Thoracic aorta (tissue), 2 donors: ENCODE results near the gene MBD5. TPM values are rescaled to one million over a fixed set of nuclear protein-coding genes. Genes with fewer than 3 reads are reported as not detected.
"Not testable (repeated sequence)": the region's sequence is repeated elsewhere in the genome, so short reads cannot be mapped to it uniquely, and the experiment has no call there.

Experiments used
- ATAC-seq: fragments of 150-250 bp; one replicate; pipeline ENCODE4 v1.8.0; 2017; ENCODE audit warnings: low read depth; ENCODE audit not compliant: insufficient number of reproducible peaks, low FRiP score
- DNase-seq: peaks from one replicate; pipeline ENCODE4 v3.0.0-alpha.2; 2020; ENCODE audit warnings: low spot score
- H3K27ac ChIP-seq, 2 donors: fragments of 200-600 bp; sonication (generic); 1 replicate in 1 of 2; 2 replicates in 1 of 2; pipeline ENCODE4 v1.5.1; 2016; ENCODE audit warnings: mild to moderate bottlenecking in 2 of 2, moderate library complexity in 2 of 2
- H3K27me3 ChIP-seq: fragments of 200-600 bp; sonication (generic); replicated peaks from 2 replicates; pipeline ENCODE4 v1.6.0; 2016; ENCODE audit warnings: mild to moderate bottlenecking; ENCODE audit not compliant: insufficient read depth
- H3K36me3 ChIP-seq: fragments of 200-600 bp; sonication (generic); one replicate; pipeline ENCODE4 v1.5.1; 2016
- H3K4me1 ChIP-seq, 2 donors: fragments of 200-600 bp; sonication (generic); 1 replicate in 1 of 2; 2 replicates in 1 of 2; pipeline versions ENCODE4 v1.5.1 to v1.6.0; 2016; ENCODE audit warnings: low read depth in 2 of 2, mild to moderate bottlenecking in 1 of 2; ENCODE audit not compliant: control insufficient read depth in 1 of 2
- H3K4me3 ChIP-seq: fragments of 200-600 bp; sonication (generic); 2 replicates; pipeline ENCODE4 v1.5.1; 2016; ENCODE audit warnings: mild to moderate bottlenecking
- H3K9me3 ChIP-seq: fragments of 200-600 bp; sonication (generic); 2 replicates; pipeline ENCODE4 v1.5.1; 2016
- total RNA-seq, 2 donors: library from RNA; depleted of rRNA; stranded (reverse); fragments of >200 nt; gene quantifications; one replicate each; pipeline versions ENCODE4 v1.1.0 to v1.2.3, GENCODE V29; 2016
- TF ChIP-seq, protein P1 (sequence below): fragments of 200-600 bp; sonication (generic); IDR thresholded peaks from one replicate; pipeline ENCODE4 v1.5.1; 2019; ENCODE audit warnings: antibody characterized with exemption

The MBD5 gene
- total RNA-seq, 2 donors from 2014 or later, result 35.1 to 50.3 TPM

GRCh38 chr2:148534416-148535204 lies 513.7 kb downstream of the MBD5 start:
- Histone ChIP-seq H3K9me3 (no peaks in the 10 kb centered on the region), H3K4me3 (no peak overlapping the region), H3K36me3 (no peaks in the 10 kb centered on the region), H3K27me3 (no peaks in the 10 kb centered on the region), H3K27ac (no peak overlapping the region), H3K4me1 (no peaks in the 10 kb centered on the region)
- ATAC-seq (no peak), DNase-seq (no peak)
- TF ChIP-seq, protein P1, sequence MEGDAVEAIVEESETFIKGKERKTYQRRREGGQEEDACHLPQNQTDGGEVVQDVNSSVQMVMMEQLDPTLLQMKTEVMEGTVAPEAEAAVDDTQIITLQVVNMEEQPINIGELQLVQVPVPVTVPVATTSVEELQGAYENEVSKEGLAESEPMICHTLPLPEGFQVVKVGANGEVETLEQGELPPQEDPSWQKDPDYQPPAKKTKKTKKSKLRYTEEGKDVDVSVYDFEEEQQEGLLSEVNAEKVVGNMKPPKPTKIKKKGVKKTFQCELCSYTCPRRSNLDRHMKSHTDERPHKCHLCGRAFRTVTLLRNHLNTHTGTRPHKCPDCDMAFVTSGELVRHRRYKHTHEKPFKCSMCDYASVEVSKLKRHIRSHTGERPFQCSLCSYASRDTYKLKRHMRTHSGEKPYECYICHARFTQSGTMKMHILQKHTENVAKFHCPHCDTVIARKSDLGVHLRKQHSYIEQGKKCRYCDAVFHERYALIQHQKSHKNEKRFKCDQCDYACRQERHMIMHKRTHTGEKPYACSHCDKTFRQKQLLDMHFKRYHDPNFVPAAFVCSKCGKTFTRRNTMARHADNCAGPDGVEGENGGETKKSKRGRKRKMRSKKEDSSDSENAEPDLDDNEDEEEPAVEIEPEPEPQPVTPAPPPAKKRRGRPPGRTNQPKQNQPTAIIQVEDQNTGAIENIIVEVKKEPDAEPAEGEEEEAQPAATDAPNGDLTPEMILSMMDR, result no peak

DNA sequence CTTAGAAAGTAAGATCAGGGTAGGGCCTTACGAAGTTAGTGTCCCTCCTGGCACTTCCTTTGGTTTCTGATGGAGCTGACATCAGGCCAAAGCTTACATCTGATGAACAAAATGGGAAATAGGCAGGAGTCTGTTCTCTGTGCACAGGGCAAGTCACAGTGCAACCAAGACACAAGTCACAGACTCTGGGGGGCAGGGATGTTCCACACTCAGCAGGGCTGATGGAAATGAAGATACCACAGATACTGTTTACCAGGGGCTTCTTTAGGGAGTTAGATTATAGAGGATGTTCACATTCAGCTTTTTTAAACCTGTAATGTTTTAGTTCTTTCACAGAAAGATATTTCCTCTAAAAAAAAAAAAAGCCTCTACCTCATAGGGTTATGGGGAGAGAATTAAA lies 517.5 kb downstream of the MBD5 start:
- ATAC-seq (no peak), DNase-seq (no peak)

DNA sequence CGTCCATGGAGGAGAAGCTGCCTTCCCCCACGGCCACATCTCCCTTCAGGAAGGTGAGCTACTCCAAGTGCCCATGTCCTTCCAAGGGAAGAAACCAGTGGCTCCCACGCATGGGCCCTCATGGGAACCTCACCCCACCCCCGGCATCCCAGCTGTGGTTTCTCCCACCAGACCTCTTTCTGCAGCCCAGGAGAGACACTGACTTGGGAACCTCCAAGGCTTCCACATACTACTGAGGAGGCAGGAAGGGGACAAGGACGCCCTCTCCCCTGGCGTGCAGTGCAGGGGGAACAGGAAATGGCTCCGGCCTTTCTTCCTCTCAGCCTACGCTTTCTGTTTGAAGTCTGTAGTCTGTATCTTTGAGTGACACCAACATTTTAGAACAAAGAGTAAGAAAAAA lies 519.1 kb downstream of the MBD5 start:
- H3K27ac ChIP-seq, result no peak overlapping the region
- no peak overlapping the region for H3K4me3 ChIP-seq
- ATAC-seq, result no peak
- H3K4me1 ChIP-seq, result no peaks in the 10 kb centered on the region
- DNase-seq, result no peak
- no peaks in the 10 kb centered on the region for H3K36me3 ChIP-seq
- H3K9me3 ChIP-seq, result no peaks in the 10 kb centered on the region
- H3K27me3 ChIP-seq, result no peaks in the 10 kb centered on the region
- TF ChIP-seq, protein P1, result no peak

More for the DNA sequence above, 517.5 kb downstream of the MBD5 start:
- Histone ChIP-seq H3K4me3 (no peak overlapping the region), H3K9me3 (no peaks in the 10 kb centered on the region), H3K4me1 (no peaks in the 10 kb centered on the region), H3K27ac (no peak overlapping the region), H3K27me3 (no peaks in the 10 kb centered on the region), H3K36me3 (no peaks in the 10 kb centered on the region)
- TF ChIP-seq, protein P1, result no peak

- no peaks in the 10 kb centered on the region for H3K4me1 ChIP-seq
- no peaks in the 10 kb centered on the region for H3K9me3 ChIP-seq
- ATAC-seq (no peak), DNase-seq (no peak)
- H3K36me3 ChIP-seq, result no peaks in the 10 kb centered on the region
- no peaks in the 10 kb centered on the region for H3K27me3 ChIP-seq
- TF ChIP-seq, protein P1, result no peak
- H3K27ac ChIP-seq, result no peak overlapping the region
- no peak overlapping the region for H3K4me3 ChIP-seq
These were observed 520.9 kb downstream of the MBD5 start for GRCh38 chr2:148541792-148542191.

DNA sequence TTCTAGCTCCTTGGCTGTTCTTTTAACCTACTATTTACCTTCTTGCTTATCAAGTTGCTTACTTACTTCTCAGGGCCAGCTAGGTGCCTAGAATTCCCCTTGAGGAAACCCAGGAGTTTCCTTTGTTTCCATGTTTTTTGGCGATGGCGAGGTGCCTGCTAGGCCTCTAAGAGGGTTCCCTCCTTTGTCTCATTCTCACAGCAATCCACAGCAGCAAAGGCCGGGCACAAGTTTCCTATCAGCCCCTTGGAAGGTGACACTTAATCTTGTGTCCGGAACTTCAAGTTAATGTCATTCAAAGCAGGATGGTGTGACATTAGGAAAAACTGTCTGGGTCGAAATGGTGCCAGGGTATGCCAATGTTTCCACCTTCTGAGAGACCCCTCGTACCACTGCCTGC lies 521.7 kb downstream of the MBD5 start:
- no peaks in the 10 kb centered on the region for H3K9me3 ChIP-seq
- H3K36me3 ChIP-seq, result no peaks in the 10 kb centered on the region
- no peak overlapping the region for H3K4me3 ChIP-seq
- TF ChIP-seq, protein P1, result no peak
- H3K4me1 ChIP-seq, result no peaks in the 10 kb centered on the region
- DNase-seq (no peak), ATAC-seq (no peak)
- no peaks in the 10 kb centered on the region for H3K27me3 ChIP-seq
- H3K27ac ChIP-seq, result no peak overlapping the region

GRCh38 chr2:148543088-148543540 lies 522.2 kb downstream of the MBD5 start:
- H3K9me3 ChIP-seq, H3K4me1 ChIP-seq, ATAC-seq, DNase-seq, H3K36me3 ChIP-seq, H3K4me3 ChIP-seq, H3K27me3 ChIP-seq, H3K27ac ChIP-seq: not testable (repeated sequence)
